ENCODE results near the gene LRRN3.

The LRRN3 gene

DNA sequence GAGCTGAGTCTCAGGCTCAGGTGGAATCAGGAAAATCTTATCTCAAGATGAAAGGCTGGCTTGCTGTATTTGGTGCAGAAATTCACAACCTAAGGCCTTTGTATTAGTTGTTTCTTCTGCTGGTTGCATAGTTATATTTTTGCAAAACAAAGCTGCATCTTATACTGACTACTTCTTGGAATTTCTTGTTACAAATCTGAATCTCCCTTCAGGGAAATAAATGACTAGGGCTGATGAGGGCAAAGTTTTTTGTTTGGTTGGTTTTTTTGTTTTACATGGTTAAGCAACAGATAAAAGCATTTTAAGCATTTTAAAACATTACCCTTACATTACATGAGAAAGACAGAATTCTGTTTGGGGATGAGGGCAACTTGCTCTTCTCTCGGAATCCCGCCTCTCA, 13.9 kb upstream of the LRRN3 start:
- DNase-seq (ENCODE audit: low read depth, low spot score): no peak

DNA sequence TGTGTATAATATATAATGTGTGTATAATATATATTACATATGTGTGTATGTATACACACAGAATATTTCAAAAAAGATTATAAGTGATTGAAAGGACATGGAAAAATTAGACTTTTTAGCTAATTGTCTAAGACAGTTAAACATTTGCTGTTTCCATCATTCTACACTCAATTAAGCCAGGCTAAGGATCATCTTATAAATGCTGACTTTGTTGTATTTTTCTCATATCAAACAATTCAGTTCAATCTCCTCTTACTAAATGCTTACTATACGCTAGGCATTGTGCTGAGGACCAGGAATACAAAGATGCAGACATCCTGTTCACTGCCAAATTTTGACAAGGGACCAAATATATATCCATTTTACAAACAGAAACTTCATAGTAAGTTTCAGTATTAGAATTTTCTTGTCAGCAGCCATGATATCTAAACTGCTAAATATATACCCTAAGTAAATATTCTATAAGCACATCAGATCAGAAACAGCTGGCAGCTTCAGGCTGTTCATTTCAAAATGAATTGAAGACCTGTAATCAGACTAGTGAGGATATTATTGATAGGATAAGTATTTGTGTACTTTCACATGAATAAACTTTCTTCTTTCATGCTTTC, 10.3 kb upstream of the LRRN3 start:
- no peak for DNase-seq (ENCODE audit: low read depth, low spot score)

DNA sequence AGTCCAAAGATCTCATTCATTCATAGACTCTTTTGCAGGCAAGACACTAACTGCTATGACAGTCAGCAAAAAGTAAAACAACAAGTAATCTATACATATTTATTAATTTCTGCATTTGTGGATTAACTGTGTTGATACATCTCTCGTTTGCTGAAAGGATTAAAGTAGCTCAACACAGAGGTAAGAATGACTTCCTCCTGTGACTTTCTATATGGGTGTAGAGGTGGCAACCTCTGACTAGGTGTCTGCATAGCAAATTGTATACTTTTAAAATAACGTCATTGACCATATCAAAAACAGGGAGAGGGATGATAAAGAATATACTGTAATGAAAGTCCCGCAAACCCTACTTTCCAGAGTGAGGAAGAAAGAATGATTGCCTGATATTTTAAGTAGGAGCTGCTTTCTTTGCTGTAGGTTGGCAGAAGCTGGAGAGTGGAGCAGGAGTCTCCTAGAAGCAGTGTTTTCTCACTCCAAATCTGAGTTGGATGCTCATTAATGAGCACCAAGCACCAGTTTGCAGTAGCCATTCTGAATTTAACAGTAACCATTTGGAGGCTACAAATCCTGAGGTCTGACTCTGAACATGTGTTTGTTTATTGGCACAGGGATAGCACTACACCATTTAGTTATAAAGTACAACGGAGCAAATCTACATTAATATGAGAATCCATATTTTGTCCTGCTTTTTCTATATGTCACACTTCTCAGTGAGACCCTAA, 9.2 kb upstream of the LRRN3 start:
- DNase-seq (ENCODE audit: low read depth, low spot score): no peak

DNA sequence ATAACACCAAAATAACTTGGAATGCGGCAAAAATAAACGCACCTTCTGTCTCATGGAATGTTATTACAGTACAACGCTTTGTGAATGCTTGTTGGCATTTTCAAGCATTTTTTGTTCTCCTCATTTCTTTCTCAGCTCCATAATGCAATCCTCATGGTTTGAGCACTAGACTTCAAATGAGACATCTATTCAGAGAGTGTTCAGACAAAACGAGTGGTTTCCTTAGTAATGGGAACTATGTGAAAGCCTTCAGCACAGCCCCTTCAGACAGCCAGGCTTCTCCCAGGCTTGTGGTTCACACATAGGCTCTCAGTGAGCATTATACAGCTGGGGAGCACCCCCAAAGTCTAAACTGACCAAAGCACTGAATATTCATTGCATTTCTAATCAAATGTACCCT, 8.6 kb upstream of the LRRN3 start:
- no peak for DNase-seq (ENCODE audit: low read depth, low spot score)

DNA sequence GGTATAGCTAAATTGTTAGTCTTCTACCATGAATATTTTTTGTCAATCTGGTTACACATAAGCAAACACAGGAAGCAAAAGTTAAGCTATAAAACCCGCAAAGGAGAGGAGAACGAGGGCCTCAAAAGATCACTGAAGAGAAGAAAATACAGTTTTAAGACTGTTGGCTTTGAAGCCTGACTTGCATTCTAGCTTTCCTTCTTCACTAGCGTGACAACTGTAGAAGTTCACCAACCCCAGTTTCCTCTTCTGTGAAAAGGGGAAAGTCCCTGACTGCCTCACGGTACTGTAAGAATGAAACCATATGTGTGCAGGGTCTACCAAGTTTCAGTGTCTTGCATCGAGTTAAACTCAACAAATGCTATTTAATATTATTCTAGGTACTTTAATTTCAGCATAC, 7.5 kb upstream of the LRRN3 start:
- no peak for DNase-seq (ENCODE audit: low read depth, low spot score)

DNA sequence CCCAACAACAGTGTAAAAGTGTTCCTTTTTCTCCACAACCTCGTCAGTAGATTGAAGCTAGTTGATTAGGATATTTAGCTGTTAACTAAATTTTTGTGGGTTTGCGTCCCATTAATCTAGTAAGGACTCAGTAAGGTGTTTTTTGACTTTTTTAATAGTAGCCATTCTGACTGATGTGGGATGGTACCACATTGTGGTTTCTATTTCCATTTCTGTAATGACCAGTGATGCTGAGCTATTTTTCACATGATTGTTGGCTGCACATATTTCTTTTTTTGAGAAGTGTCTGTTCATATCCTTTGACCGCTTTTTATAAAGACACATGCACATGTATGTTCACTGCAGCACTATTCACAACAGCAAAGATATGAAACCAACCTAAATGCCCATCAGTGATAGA, 5.6 kb upstream of the LRRN3 start:
- no peak for DNase-seq (ENCODE audit: low read depth, low spot score)

DNA sequence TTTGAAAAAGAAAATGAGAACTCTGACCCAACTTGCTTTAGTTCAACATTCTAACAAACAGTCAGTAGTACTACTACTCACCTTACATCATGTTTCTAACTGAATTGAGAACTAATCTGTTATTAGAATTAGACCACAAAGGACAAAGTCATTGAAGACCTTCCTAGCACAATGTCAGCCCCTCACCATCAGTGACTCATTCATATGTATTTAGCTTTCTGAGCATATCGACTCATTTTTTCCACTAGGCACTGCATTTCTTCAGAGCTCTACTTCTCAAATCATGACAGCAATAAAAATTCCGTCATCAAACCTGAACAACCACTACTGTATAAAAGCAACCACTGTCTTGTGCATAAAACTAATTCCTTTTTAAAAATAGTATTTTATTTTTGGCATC, 4.4 kb upstream of the LRRN3 start:
- DNase-seq (ENCODE audit: low read depth, low spot score): no peak

DNA sequence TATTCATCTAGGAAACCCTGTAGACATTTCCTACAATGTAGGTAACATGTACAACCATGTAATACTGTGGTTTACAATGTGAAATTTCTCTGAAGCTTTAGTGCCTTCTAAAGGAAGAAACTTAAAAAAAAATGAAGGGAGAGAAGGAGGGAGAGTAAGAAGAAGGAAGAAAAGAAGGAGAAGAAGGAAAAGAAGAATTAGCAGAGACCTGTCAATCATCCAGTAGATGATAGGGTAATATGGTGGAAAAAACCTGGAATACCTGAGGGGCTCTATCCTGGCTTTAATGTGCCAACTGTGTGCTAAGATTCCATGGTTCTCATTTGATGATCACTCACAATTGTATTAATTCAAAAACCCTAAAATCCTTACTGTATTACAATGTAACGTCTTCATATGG, 2.6 kb upstream of the LRRN3 start:
- DNase-seq (ENCODE audit: low read depth, low spot score): no peak

DNA sequence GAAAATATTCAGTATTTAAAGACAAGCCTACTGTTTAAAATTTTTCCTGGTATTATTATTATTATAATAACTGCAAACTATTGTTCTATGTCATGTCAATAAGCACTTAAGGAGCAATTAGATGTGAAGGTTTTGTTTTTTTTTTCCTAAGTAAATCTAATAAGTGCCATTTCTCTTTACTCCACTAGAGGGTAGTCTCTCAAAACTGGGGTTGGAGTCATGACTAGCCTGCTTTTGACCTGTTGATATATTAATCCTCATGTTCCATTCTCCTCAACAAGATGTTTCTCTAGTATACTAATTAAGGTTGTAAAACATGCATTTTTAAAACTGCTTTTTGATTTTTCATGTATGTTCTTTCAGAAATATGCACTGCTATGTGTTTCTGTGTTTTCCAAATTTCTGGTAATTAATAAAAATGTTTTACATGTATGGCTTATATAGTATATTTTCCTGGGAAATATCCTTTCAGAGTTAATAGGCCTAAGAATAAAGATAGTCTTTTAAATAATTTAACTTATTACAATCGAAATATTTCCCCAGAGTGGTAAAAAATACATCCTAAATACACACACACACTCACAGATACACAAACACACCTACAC, 1.0 kb upstream of the LRRN3 start:
- no peak for DNase-seq (ENCODE audit: low read depth, low spot score)

DNA sequence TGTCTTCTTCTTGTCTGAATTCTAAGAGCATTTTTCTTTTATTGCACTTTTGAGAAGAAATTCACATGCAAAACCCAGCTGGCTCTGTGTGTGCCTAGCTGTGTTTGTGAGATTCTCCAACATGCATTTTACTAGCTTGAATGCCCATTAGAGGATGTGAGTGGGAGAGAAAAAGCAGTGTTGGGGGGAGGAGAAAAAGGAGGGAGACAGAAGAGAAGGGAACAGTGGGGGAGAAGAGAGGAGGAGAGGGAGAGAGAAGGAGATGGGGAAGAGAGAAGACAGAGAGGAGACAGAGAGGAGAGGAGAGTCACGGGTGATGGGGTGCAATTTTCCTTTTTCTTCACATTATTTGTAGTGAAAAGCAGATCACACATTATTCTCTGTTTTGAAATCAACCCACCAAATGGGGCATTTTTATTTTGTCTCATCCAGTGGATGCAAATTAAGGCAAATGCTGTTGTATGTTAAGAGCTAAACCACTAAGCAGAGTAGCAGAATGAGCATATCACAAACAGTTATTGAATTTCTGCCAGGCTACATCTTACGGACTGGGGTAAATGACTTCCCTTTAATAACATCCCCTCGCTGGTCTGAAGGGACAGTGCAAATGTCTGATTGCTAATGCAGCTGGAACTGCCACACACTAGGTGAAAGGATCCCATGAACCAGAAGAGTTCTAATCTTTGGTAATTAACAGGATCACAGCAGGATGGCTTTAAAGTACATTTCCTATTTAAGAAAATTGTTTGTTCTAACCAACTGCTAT, 849 bp downstream of the LRRN3 start:
- DNase-seq (ENCODE audit: low read depth, low spot score): no peak

DNA sequence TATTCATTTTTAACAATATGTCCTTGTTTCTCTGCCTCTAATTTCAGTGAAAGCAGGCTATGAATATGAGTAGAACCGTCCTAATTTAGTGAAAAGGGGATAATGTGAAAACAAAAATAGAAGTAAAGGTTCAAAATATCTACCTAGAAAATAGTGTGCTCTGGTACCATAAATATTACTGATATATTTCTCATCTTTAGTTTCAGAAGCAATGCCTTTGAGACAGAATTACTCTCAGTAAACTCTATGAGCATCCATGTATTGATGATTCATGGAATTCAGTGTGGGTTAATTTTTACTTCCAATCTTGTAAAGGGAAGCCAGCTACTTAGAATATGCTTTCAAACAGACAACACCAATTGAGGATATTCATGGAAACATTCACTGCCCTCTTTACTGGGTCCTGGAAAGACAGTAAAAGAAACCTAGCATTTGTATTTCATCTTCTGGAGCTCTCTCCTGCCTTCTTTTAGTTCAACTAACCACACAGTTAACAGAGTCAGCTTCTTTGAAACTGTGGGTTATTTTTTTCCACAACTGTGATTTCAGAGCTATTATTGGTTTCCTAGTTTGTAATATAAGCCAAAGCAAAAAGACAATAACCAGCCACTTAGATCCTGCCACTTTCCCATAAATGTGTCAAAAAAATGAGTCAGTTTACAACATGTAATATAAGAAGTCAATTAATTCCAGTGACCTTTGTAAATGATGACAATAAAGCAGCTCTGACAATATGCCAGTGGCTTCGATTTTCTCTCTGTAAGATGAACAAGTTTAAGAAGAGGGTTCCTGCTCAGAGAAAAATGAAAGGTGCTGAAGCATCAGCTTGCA, 1.7 kb downstream of the LRRN3 start:
- no peak for DNase-seq (ENCODE audit: low read depth, low spot score)

DNA sequence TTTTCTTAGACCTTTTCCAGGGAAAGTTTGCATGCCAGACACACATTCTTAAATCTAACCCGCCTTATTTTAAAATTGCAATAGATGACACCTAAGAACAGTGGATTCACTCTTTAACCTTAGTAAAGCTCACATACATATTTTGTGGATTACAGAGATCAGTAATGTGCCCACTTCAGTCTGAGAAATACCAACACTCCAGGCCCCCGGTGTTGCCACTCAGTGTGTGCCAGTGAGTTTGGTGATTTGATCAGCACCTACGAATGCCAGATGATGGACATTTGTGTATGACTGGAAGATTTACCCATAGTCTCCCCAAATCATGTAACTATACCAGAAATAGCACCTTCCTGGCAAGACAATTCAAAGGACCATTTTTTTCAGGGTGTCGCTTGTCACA, 2.6 kb downstream of the LRRN3 start:
- no peak for DNase-seq (ENCODE audit: low read depth, low spot score)

DNA sequence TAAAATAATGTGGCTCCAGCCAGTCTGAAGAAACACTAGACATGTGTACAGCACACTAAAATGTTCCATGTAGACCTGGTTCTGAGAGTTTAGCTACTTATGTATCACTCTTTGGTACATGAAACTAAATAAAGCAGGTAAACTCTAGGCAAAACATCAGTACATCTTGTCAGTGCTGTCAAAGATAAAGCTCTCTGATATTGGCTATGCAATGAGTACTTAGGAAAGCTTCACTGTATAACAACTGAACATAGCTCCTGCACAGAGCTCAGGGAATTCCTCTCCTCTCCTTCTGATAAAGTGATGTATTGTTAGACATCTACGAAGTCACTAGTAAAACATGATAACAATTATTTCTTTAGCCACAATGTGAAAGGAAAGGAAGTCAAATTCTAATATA, 3.5 kb downstream of the LRRN3 start:
- no peak for DNase-seq (ENCODE audit: low read depth, low spot score)

DNA sequence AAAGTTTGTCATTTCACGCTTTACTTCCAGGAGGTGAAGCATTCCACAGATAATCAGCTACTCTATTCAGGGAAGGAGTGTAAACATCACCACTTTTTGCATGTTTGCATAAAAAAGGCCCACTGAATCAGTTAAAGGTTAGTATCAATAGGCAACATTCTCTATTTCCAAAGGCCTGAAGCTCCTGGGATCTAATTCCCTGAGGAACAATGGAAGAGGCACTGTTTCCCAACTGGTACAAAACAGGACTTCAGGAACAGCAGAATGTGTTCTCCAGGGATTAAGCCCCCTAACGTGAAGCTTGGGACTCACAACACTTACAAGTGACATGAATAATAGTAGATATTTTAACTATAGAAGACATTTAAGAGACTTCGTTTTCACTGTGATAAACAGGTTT, 6.1 kb downstream of the LRRN3 start:
- peak; percentile 78 for DNase-seq (ENCODE audit: low read depth, low spot score)

DNA sequence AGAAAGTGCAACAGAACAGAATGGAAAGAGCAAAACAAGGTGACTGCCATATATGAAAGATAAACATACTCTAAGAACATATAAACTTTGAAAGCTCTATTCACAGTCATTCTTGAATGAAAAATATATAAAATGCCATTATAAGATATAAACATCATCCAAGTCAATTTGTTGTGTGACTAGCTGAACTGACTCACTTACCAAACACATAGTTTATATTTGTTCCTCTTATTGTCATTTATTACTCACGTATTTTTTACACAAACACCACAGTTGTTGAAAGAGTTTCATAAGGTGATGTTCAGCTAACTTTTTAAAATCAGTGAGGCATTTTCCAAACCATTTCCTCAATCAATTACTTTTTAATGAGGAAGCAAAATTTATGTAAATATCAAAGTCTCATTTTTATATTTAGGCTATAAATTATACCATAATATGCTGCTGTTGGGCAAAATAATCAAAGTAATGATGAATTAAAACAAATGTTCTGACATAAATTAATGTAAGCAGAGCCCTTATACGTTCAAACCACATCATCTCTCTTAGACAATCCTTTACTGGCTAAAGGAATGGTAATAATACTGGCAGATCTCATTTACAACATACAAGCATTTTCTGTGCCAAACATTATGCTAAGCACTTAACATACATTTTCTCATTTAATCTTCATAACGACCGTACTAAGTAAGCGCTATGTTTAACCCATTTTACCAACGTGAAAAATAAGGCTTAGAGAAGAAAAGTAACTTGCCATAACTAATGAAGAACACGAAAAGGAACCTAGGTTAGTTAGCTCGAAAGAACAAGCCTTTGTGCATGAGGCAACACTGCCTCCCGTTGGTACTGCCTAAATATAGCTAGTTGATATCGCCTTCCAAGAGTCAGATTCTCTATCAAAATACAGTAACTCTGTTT, 7.3 kb downstream of the LRRN3 start:
- DNase-seq (ENCODE audit: low read depth, low spot score): peak; percentile 26

DNA sequence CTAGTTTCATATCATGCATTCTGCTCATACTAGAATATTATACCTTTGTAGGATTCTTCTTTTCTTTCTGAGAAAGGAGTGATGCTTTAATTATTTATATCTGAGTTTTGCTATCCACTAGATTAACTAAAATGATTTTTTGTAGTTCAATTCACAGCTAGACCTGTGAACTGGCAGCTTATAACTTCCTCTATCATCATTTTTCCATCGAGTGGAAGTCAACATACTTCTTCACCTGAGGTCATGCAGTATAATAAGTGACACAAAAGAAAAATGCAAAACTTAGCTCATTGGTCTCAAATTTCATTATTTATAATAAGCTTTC, 8.0 kb downstream of the LRRN3 start:
- no peak for DNase-seq (ENCODE audit: low read depth, low spot score)

DNA sequence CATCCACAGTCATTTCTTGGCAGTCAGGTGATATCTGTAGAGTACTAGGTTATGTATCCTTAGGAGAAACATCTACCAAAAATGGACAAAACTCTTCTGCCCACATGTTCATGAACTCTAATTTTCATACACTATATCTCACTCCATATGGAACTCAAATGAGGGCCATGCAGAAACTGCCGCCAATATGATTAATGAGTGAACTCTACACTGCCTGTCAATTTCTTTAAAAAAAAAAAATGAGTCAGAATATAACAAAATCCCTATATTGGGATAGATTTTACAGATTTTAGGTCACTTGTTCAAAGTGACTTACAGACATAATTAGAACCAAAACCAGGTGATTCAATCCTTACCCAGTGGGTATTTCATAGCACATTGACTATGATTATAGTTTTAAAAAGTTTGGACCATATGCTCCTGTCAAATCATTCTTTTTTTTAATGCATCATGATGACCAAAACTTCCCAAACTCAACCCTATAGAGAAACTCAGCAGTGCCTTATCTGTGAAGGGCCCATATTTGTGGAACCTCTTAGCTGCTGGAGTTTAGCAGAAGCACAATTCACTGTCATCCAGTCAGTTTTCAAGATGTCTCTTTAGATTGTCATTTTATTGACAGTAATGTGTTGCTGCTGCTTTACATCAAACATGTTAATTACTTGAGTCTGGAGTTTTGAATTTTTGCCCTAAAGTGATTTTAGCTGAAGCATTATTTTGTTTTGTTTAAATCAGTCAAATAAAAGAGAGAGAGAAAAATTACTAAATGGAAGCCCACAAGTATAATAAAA, 11.1 kb downstream of the LRRN3 start:
- DNase-seq (ENCODE audit: low read depth, low spot score): no peak

DNA sequence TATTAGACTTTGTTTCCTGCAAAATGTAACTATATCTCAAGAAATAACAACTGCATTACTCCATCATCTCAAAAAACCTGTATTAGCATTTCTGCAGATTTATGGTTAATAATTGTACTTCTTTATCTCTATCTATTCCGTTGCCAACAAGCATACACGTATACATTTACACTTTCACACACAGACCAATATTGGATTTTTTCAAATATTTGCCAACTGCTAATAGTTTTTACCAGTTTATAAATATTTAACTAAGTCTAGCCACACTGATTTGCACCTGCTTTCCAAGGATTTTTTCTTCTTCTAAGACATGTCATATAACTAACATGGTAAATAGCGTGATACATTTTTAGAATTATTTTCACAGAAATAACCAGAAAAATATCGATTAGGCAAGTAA, 12.2 kb downstream of the LRRN3 start:
- DNase-seq (ENCODE audit: low read depth, low spot score): no peak

DNA sequence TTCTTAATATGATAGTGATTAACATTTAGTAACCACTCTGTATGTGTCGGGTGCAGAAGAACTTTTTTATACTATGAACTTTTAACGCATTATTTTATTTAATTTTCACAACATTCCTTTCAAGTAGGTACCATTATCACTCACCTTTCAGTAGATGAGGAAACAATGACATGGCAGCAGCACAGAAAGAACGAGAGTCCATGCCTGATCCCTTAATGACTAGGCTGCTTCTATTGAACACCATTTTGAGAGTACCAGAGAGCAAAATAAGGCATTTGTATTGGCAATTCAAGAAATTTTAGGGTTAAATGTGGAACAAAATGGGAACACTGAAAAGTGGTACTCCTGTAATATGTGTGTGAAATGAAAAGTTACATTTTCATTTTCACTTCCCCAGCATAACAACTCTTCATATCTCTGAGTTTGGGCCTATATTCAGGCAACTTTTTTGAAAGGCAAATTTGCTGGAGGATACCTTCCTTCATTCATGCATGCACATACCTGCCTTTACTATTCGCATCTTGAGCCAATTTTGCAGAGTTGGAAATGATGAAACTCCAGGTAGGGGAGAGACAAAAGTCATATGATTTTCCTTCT, 12.8 kb downstream of the LRRN3 start:
- no peak for DNase-seq (ENCODE audit: low read depth, low spot score)

DNA sequence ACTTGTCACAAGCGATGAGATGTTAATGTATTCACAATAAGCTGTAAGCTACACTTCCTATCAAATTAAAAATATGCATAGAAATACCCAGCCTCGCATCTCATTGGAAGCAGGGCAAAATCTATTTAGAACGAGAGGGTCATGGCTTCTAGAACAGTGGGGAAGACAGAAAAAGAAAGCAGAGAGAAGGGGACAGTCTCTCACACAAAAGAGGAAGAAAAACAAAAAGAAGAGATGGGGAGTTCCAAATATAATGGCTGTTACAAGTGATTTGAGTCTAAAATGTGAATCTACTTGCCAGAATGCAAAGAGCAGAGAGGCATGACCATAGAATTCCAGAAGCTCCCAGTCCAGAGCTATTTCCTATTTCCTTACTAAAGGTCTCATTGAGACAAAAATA, 13.8 kb downstream of the LRRN3 start:
- DNase-seq (ENCODE audit: low read depth, low spot score): no peak

All from ELF-1 (cell line).